ENCODE results near the gene CAGE1. TPM values are rescaled to one million over a fixed set of nuclear protein-coding genes. Genes with fewer than 3 reads are reported as not detected.

The CAGE1 gene
- total and polyA plus RNA-seq, 2 experiments from 2014 or later: 0.07 TPM; not detected in 1

GRCh38 chr6:7341989-7342742 is 47.4 kb downstream of the CAGE1 start (continued):
- TF ChIP-seq ZNF462 (CRISPR knock-in tag; IDR thresholded peaks at IDR 0.05) (no peak), EZH2phosphoT487 (IDR thresholded peaks at IDR 0.05; ENCODE audit: unreplicated experiment) (no peak), CREB1 (CRISPR knock-in tag; IDR thresholded peaks at IDR 0.05; ENCODE audit: low read depth) (no peak)

GRCh38 chr6:7341271-7341670 is 48.3 kb downstream of the CAGE1 start:
- H3K27me3 Mint-ChIP-seq (ENCODE audit: insufficient read depth, low read depth, poor library complexity): peaks cover 3% of the 10 kb centered on the region
- no peaks in the 10 kb centered on the region for H3K79me2 ChIP-seq (replicated peaks; ENCODE audit: insufficient read depth)
- no peak for TF ChIP-seq EZH2 (IDR thresholded peaks at IDR 0.05; ENCODE audit: low read depth, unreplicated experiment)
- no peak for TF ChIP-seq ZNF114 (CRISPR knock-in tag; IDR thresholded peaks at IDR 0.05)
- TF ChIP-seq EZH2phosphoT487 (IDR thresholded peaks at IDR 0.05; ENCODE audit: unreplicated experiment): no peak
- TF ChIP-seq CTCF (conservative IDR thresholded peaks at IDR 0.05; ENCODE audit: low read depth in 2 of 2): no peak
- no peak for TF ChIP-seq ETS1 (IDR thresholded peaks at IDR 0.05)
- TF ChIP-seq STAT1 (IDR thresholded peaks at IDR 0.05; ENCODE audit: unreplicated experiment): no peak
- no peak for TF ChIP-seq NANOG (IDR thresholded peaks at IDR 0.05; ENCODE audit: borderline replicate concordance)
- TF ChIP-seq JUNB (IDR thresholded peaks at IDR 0.05; ENCODE audit: unreplicated experiment): no peak

More at GRCh38 chr6:7341271-7341670, 48.3 kb downstream of the CAGE1 start:
- Histone ChIP-seq H2AFZ (no peak overlapping the region), H3K27ac (ENCODE audit: low read depth) (no peak overlapping the region), H3K4me3 (no peak overlapping the region), H4K20me1 (replicated peaks; ENCODE audit: insufficient read depth) (no peaks in the 10 kb centered on the region), H3F3A (replicated peaks; ENCODE audit: low read depth) (no peaks in the 10 kb centered on the region), H3K9me2 (ENCODE audit: insufficient read depth) (0 out of 2 replicates have a peak, but pooled peaks cover 3% of the 10 kb centered on the region), H3K27me3 (ENCODE audit: insufficient read depth) (no peaks in the 10 kb centered on the region), H3K36me3 (ENCODE audit: insufficient read depth) (no peaks in the 10 kb centered on the region), H3K4me1 (ENCODE audit: insufficient read depth) (no peaks in the 10 kb centered on the region), H3K4me2 (no peak overlapping the region)
- no peak for DNase-seq (ENCODE audit: low spot score)
- H3K9me3 Mint-ChIP-seq: 0 out of 3 replicates have a peak, but pooled peaks cover 4% of the 10 kb centered on the region
- no peak overlapping the region for H3K27ac Mint-ChIP-seq
- peaks cover 2% of the 10 kb centered on the region; the same call in 1 of the 3 replicates for H3K36me3 Mint-ChIP-seq (ENCODE audit: low read depth)
- H3K4me1 Mint-ChIP-seq: peaks cover 3% of the 10 kb centered on the region
- ATAC-seq: no peak
- H3K4me3 Mint-ChIP-seq: no peak overlapping the region
